GM18951 (cell line): ENCODE measurements around the gene ATP5ME.

Experiments used
- POLR2A ChIP-seq: IDR thresholded peaks from 4 replicates; pipeline ENCODE4 v1.6.1; 2011; ENCODE audit warnings: mild to moderate bottlenecking; ENCODE audit not compliant: insufficient read length, insufficient read depth; ENCODE audit errors: extremely low read depth
- in situ Hi-C: fragments of 300-500 bp; cut with MboI; formaldehyde crosslinking; loops from one replicate; pipeline ENCODE4 v1.12.0; 2022; ENCODE audit warnings: low sequenced_read_pairs, mixed read lengths, inconsistent platforms; ENCODE audit not compliant: unreplicated experiment

Gene ATP5ME

GRCh38 chr4:663438-664428, 10.3 kb downstream of the ATP5ME start:
- peak; percentile 49 for TF ChIP-seq POLR2A
- in situ Hi-C loops = no loop called here

- TF ChIP-seq POLR2A = no peak
- in situ Hi-C loops = no loop called here
These were observed 11.0 kb downstream of the ATP5ME start for GRCh38 chr4:663046-663437.

- no peak for TF ChIP-seq POLR2A
- in situ Hi-C loops = no loop called here
These were observed 12.0 kb downstream of the ATP5ME start for GRCh38 chr4:661881-662761.

- TF ChIP-seq POLR2A = no peak
- in situ Hi-C loops = no loop called here
These were observed 12.8 kb downstream of the ATP5ME start for GRCh38 chr4:661231-661630.

- no peak for TF ChIP-seq POLR2A
- in situ Hi-C loops = no loop called here
These were observed 13.7 kb downstream of the ATP5ME start for GRCh38 chr4:660401-660800.

- no peak for TF ChIP-seq POLR2A
- in situ Hi-C loops = no loop called here
These were observed 14.2 kb downstream of the ATP5ME start for GRCh38 chr4:659851-660250.

- TF ChIP-seq POLR2A = no peak
- in situ Hi-C loops = no loop called here
These were observed 15.1 kb downstream of the ATP5ME start for GRCh38 chr4:658681-659667.

GRCh38 chr4:657834-658667, 16.0 kb downstream of the ATP5ME start:
- in situ Hi-C loops = no loop called here
- TF ChIP-seq POLR2A = no peak

GRCh38 chr4:657338-657833, 16.7 kb downstream of the ATP5ME start:
- TF ChIP-seq POLR2A = no peak
- in situ Hi-C loops = no loop called here

GRCh38 chr4:656436-657337, 17.4 kb downstream of the ATP5ME start:
- no peak for TF ChIP-seq POLR2A
- in situ Hi-C loops = no loop called here
